HEK293 (cell line): ENCODE results near the gene HDAC10.
A peak's percentile ranks its signal among the peaks of the same experiment; 100 is the strongest.

ENCODE experiments used
- CTCF ChIA-PET: fragments of 350-600 bp; formaldehyde crosslinking; extraction: SDS; loops from one replicate; lab custom pipeline; 2021; ENCODE audit warnings: antibody characterized with exemption; lab: Yijun Ruan, JAX
- POLR2A ChIA-PET: fragments of 300-600 bp; formaldehyde crosslinking; extraction: SDS; loops from one replicate; lab custom pipeline; 2020; ENCODE audit warnings: antibody characterized with exemption, inconsistent platforms; lab: Yijun Ruan, JAX
- H3K27ac ChIP-seq: fragments of 200-500 bp; sonication (Bioruptor generic); 2 replicates; pipeline ENCODE4 v1.5.1; 2014; ENCODE audit warnings: low read depth, low read length, control low read depth, inconsistent platforms; ENCODE audit errors: extremely low read depth
- H3K36me3 ChIP-seq, 2 experiments: fragments of 200-500 bp in 1 of 2; sonication (Bioruptor generic) in 1 of 2; 1 replicate in 1 of 2; 2 replicates in 1 of 2; pipeline ENCODE4 v1.5.1; 2014 to 2017; ENCODE audit warnings: inconsistent platforms in 2 of 2, low read length in 2 of 2; ENCODE audit not compliant: control insufficient read depth in 2 of 2, insufficient read depth in 1 of 2
- H3K4me1 ChIP-seq: fragments of 200-500 bp; sonication (Bioruptor generic); 2 replicates; pipeline ENCODE4 v1.5.1; 2014; ENCODE audit warnings: mild to moderate bottlenecking, low read length, inconsistent platforms; ENCODE audit not compliant: control insufficient read depth, insufficient read depth
- H3K4me3 ChIP-seq: 2 replicates; pipeline ENCODE4 v1.5.1; 2011; ENCODE audit warnings: low read depth, mild to moderate bottlenecking, control low read depth, low read length, moderate library complexity
- H3K9me3 ChIP-seq: fragments of 200-500 bp; sonication (Bioruptor generic); 2 replicates; pipeline ENCODE4 v1.5.1; 2014; ENCODE audit warnings: low read depth, low read length, inconsistent platforms; ENCODE audit not compliant: control insufficient read depth, insufficient read depth
- CTCF ChIP-seq: fragments of 450-650 bp; formaldehyde crosslinking; IDR thresholded peaks from 2 replicates; pipeline ENCODE4 v1.5.1; 2016; ENCODE audit warnings: missing biosample characterization, missing genetic modification characterization
- HOXC10 ChIP-seq: sonication (generic); formaldehyde crosslinking; IDR thresholded peaks from 2 replicates; pipeline ENCODE4 v1.8.1; 2023; ENCODE audit warnings: mild to moderate bottlenecking, missing genetic modification reagents
- KLF8 ChIP-seq: fragments of 450-650 bp; formaldehyde crosslinking; IDR thresholded peaks from 2 replicates; pipeline ENCODE4 v1.5.1; 2016; ENCODE audit warnings: missing biosample characterization, missing genetic modification characterization
- PRDM10 ChIP-seq: fragments of 450-650 bp; formaldehyde crosslinking; IDR thresholded peaks from 2 replicates; pipeline ENCODE4 v1.5.1; 2016; ENCODE audit warnings: missing biosample characterization, missing genetic modification characterization
- PRDM2 ChIP-seq: fragments of 450-650 bp; formaldehyde crosslinking; IDR thresholded peaks from 2 replicates; pipeline ENCODE4 v1.5.1; 2016; ENCODE audit warnings: missing biosample characterization, missing genetic modification characterization, borderline replicate concordance
- SP2 ChIP-seq: fragments of 450-650 bp; formaldehyde crosslinking; IDR thresholded peaks from 2 replicates; pipeline ENCODE4 v1.5.1; 2016; ENCODE audit warnings: missing biosample characterization, missing genetic modification characterization
- ZBTB20 ChIP-seq: fragments of 450-650 bp; formaldehyde crosslinking; IDR thresholded peaks from 2 replicates; pipeline ENCODE4 v1.5.1; 2016; ENCODE audit warnings: missing biosample characterization, missing genetic modification characterization
- ZBTB8A ChIP-seq: fragments of 450-650 bp; formaldehyde crosslinking; IDR thresholded peaks from 2 replicates; pipeline ENCODE4 v1.5.1; 2016; ENCODE audit warnings: missing biosample characterization, missing genetic modification characterization
- ZEB2 ChIP-seq: fragments of 450-650 bp; formaldehyde crosslinking; IDR thresholded peaks from 2 replicates; pipeline ENCODE4 v1.5.1; 2016; ENCODE audit warnings: missing biosample characterization, missing genetic modification characterization
- ZFP69B ChIP-seq: fragments of 450-650 bp; formaldehyde crosslinking; IDR thresholded peaks from 2 replicates; pipeline ENCODE4 v1.5.1; 2016; ENCODE audit warnings: missing biosample characterization, missing genetic modification characterization
- ZNF391 ChIP-seq: fragments of 450-650 bp; formaldehyde crosslinking; IDR thresholded peaks from 2 replicates; pipeline ENCODE4 v1.5.1; 2016; ENCODE audit warnings: low read depth, missing biosample characterization, missing genetic modification characterization, borderline replicate concordance
- ZNF600 ChIP-seq: fragments of 450-650 bp; formaldehyde crosslinking; IDR thresholded peaks from 2 replicates; pipeline ENCODE4 v1.5.1; 2016; ENCODE audit warnings: missing biosample characterization, missing genetic modification characterization
- ZNF624 ChIP-seq: fragments of 450-650 bp; formaldehyde crosslinking; IDR thresholded peaks from 2 replicates; pipeline ENCODE4 v1.5.1; 2017; ENCODE audit warnings: missing biosample characterization, missing genetic modification characterization
- ZNF654 ChIP-seq: fragments of 450-650 bp; formaldehyde crosslinking; IDR thresholded peaks from 2 replicates; pipeline ENCODE4 v1.5.1; 2016; ENCODE audit warnings: low read depth, missing biosample characterization, missing genetic modification characterization
- ZNF692 ChIP-seq: fragments of 450-650 bp; formaldehyde crosslinking; IDR thresholded peaks from 2 replicates; pipeline ENCODE4 v1.5.1; 2016; ENCODE audit warnings: missing biosample characterization, missing genetic modification characterization
- TF ChIP-seq, protein P1 (sequence below): fragments of 450-650 bp; formaldehyde crosslinking; IDR thresholded peaks from 2 replicates; pipeline ENCODE4 v1.5.1; 2016; ENCODE audit warnings: missing biosample characterization, missing genetic modification characterization
- TF ChIP-seq, protein P2 (sequence below): fragments of 450-650 bp; formaldehyde crosslinking; IDR thresholded peaks from 2 replicates; pipeline ENCODE4 v1.5.1; 2016; ENCODE audit warnings: missing biosample characterization, missing genetic modification characterization

The HDAC10 gene

DNA sequence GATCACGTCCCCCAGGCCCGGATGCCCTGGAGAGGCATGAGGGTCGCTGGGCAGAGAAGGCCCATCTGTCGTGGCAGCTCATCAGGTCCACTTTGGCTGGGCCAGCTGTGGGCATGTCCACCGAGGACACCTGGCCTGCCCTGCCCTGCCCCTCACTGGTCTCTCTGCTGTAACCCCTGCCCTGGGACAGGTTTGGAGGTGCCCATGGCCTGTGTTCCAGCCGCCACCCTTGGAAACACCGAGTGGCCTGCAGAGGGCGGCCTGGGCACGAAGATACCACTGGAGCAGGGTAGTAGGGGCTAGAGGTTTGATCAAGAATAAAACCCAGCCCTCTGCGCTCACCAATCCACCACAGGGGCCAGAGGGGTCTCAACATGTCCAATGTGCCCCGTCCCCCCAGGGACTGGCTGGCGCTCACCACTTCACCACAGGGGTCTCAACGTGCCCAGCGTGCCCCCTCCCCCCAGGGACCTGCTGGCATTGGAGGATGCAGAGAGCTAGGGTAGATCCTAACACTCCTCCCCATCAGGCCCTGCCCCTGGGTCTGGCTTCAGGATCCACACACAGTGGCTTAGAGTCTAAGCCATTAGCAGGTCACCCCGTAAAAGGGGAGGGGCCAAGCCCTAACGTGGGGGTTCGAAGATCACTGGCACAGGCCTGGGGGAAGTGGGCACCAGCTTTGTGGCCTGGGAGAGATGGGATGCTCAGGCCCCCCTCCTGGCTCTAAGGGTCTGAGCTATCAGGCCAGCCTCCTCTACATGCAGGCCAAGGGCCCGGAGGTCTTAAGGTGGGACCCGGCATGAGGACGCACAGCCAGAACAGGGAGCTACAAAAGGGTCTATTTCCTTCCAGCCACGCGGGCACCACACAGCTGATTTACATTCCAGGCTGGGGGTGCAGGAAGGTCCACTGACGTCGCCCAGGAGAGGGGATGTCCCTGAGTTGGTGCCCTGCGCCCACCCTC lies 1.3 kb upstream of the HDAC10 start:
- no peak overlapping the region for H3K27ac ChIP-seq
- TF ChIP-seq PRDM10 (peak; percentile 99), ZBTB20 (tag by site-specific recombination) (peak; percentile 29; the same call in 1 of the 2 replicates), ZNF654 (tag by site-specific recombination) (peak; percentile 48; the same call in 1 of the 2 replicates), ZNF692 (tag by site-specific recombination) (peak; percentile 56; the same call in 1 of the 2 replicates), ZNF624 (tag by site-specific recombination) (no peak), ZNF391 (tag by site-specific recombination) (no peak), ZFP69B (tag by site-specific recombination) (peak; percentile 85; the same call in 1 of the 2 replicates), KLF8 (peak; percentile 48; the same call in 1 of the 2 replicates), PRDM2 (tag by site-specific recombination) (no peak), SP2 (tag by site-specific recombination) (peak; percentile 29), CTCF (peak; percentile 84), HOXC10 (CRISPR knock-in tag) (no peak), ZNF600 (peak; percentile 45; the same call in 1 of the 2 replicates), ZEB2 (tag by site-specific recombination) (peak; percentile 61), ZBTB8A (tag by site-specific recombination) (0 out of 2 replicates have a peak, but pooled peaks have one; percentile 32)
- TF ChIP-seq, protein P1, sequence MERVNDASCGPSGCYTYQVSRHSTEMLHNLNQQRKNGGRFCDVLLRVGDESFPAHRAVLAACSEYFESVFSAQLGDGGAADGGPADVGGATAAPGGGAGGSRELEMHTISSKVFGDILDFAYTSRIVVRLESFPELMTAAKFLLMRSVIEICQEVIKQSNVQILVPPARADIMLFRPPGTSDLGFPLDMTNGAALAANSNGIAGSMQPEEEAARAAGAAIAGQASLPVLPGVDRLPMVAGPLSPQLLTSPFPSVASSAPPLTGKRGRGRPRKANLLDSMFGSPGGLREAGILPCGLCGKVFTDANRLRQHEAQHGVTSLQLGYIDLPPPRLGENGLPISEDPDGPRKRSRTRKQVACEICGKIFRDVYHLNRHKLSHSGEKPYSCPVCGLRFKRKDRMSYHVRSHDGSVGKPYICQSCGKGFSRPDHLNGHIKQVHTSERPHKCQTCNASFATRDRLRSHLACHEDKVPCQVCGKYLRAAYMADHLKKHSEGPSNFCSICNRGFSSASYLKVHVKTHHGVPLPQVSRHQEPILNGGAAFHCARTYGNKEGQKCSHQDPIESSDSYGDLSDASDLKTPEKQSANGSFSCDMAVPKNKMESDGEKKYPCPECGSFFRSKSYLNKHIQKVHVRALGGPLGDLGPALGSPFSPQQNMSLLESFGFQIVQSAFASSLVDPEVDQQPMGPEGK (tag by site-specific recombination): 0 out of 2 replicates have a peak, but pooled peaks have one; percentile 15
- TF ChIP-seq, protein P2, sequence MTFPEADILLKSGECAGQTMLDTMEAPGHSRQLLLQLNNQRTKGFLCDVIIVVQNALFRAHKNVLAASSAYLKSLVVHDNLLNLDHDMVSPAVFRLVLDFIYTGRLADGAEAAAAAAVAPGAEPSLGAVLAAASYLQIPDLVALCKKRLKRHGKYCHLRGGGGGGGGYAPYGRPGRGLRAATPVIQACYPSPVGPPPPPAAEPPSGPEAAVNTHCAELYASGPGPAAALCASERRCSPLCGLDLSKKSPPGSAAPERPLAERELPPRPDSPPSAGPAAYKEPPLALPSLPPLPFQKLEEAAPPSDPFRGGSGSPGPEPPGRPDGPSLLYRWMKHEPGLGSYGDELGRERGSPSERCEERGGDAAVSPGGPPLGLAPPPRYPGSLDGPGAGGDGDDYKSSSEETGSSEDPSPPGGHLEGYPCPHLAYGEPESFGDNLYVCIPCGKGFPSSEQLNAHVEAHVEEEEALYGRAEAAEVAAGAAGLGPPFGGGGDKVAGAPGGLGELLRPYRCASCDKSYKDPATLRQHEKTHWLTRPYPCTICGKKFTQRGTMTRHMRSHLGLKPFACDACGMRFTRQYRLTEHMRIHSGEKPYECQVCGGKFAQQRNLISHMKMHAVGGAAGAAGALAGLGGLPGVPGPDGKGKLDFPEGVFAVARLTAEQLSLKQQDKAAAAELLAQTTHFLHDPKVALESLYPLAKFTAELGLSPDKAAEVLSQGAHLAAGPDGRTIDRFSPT (tag by site-specific recombination): peak; percentile 66

More for the DNA sequence above, 1.3 kb upstream of the HDAC10 start:
- POLR2A ChIA-PET: interaction anchor here (0.6 to 1.9 kb wide), 5 partner anchors 9 to 73 kb away, joined by 3 to 8 read pairs (median 7); no protein-coding TSS in a partner anchor
- H3K4me1 ChIP-seq: peaks cover 9% of the 10 kb centered on the region
- H3K4me3 ChIP-seq: no peak overlapping the region
- CTCF ChIA-PET: interaction anchor here (0.6 to 2.6 kb wide), 21 partner anchors 9 to 310 kb away, joined by 3 to 24 read pairs (median 5); partner anchors contain the start of genes MAPK12, PLXNB2, SCO2 and SYCE3
- H3K9me3 ChIP-seq: no peaks in the 10 kb centered on the region
- H3K36me3 ChIP-seq: peaks cover under 1 to 80% of the 10 kb centered on the region in 2 experiments; a peak in 2 of 3 replicates
